Nephron progenitor cell (in vitro differentiated cells): ENCODE data around the gene HPSE2.

ENCODE experiments used
- DNase-seq: peaks from one replicate; pipeline ENCODE4 v3.0.0; 2021
- H3K27ac Mint-ChIP-seq: 2 replicates; pipeline ENCODE4 v1.8.0; 2021; ENCODE audit warnings: mild to moderate bottlenecking, moderate library complexity, mixed read lengths
- H3K27me3 Mint-ChIP-seq: 2 replicates; pipeline ENCODE4 v1.8.0; 2021; ENCODE audit warnings: mild to moderate bottlenecking, low read depth, mixed read lengths; ENCODE audit not compliant: poor library complexity
- H3K36me3 Mint-ChIP-seq: 2 replicates; pipeline ENCODE4 v1.8.0; 2021; ENCODE audit warnings: low read depth, mixed read lengths
- H3K4me1 Mint-ChIP-seq: 2 replicates; pipeline ENCODE4 v1.8.0; 2021; ENCODE audit warnings: mixed read lengths
- H3K4me3 Mint-ChIP-seq: 2 replicates; pipeline ENCODE4 v1.8.0; 2021; ENCODE audit warnings: mild to moderate bottlenecking, moderate library complexity, mixed read lengths
- H3K9me3 Mint-ChIP-seq: 2 replicates; pipeline ENCODE4 v1.8.0; 2021; ENCODE audit warnings: mild to moderate bottlenecking, moderate library complexity, mixed read lengths
- TF ChIP-seq, protein P1 (sequence below): fragments of 200-600 bp; sonication (generic); IDR thresholded peaks from 2 replicates; pipeline ENCODE4 v1.5.0; 2021; ENCODE audit warnings: antibody characterized with exemption

Gene HPSE2

GRCh38 chr10:99085358-99085757 is 150.3 kb downstream of the HPSE2 start:
- H3K4me3 Mint-ChIP-seq = no peak overlapping the region
- H3K27me3 Mint-ChIP-seq = peaks cover 3% of the 10 kb centered on the region
- H3K36me3 Mint-ChIP-seq = peaks cover 5% of the 10 kb centered on the region
- H3K27ac Mint-ChIP-seq = no peak overlapping the region
- peaks cover 11% of the 10 kb centered on the region for H3K9me3 Mint-ChIP-seq
- TF ChIP-seq, protein P1, sequence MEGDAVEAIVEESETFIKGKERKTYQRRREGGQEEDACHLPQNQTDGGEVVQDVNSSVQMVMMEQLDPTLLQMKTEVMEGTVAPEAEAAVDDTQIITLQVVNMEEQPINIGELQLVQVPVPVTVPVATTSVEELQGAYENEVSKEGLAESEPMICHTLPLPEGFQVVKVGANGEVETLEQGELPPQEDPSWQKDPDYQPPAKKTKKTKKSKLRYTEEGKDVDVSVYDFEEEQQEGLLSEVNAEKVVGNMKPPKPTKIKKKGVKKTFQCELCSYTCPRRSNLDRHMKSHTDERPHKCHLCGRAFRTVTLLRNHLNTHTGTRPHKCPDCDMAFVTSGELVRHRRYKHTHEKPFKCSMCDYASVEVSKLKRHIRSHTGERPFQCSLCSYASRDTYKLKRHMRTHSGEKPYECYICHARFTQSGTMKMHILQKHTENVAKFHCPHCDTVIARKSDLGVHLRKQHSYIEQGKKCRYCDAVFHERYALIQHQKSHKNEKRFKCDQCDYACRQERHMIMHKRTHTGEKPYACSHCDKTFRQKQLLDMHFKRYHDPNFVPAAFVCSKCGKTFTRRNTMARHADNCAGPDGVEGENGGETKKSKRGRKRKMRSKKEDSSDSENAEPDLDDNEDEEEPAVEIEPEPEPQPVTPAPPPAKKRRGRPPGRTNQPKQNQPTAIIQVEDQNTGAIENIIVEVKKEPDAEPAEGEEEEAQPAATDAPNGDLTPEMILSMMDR = no peak
- H3K4me1 Mint-ChIP-seq = peaks cover 16% of the 10 kb centered on the region
- DNase-seq = no peak

GRCh38 chr10:99084161-99084560 is 151.5 kb downstream of the HPSE2 start:
- H3K9me3 Mint-ChIP-seq = peaks cover 11% of the 10 kb centered on the region
- no peak for DNase-seq
- peaks cover 3% of the 10 kb centered on the region for H3K27me3 Mint-ChIP-seq
- TF ChIP-seq, protein P1 = no peak
- H3K27ac Mint-ChIP-seq = no peak overlapping the region
- no peak overlapping the region for H3K4me3 Mint-ChIP-seq
- peaks cover 5% of the 10 kb centered on the region for H3K36me3 Mint-ChIP-seq
- H3K4me1 Mint-ChIP-seq = peaks cover 16% of the 10 kb centered on the region

GRCh38 chr10:99080275-99080945 is 155.2 kb downstream of the HPSE2 start:
- DNase-seq = no peak
- TF ChIP-seq, protein P1 = no peak
- H3K36me3 Mint-ChIP-seq = no peaks in the 10 kb centered on the region
- H3K4me3 Mint-ChIP-seq = no peak overlapping the region
- H3K27ac Mint-ChIP-seq = no peak overlapping the region
- no peaks in the 10 kb centered on the region for H3K27me3 Mint-ChIP-seq
- no peaks in the 10 kb centered on the region for H3K9me3 Mint-ChIP-seq
- H3K4me1 Mint-ChIP-seq = peaks cover 16% of the 10 kb centered on the region

GRCh38 chr10:99062591-99062990 is 173.1 kb downstream of the HPSE2 start:
- Mint-ChIP-seq H3K36me3 (no peaks in the 10 kb centered on the region), H3K4me3 (no peak overlapping the region), H3K27ac (no peak overlapping the region), H3K27me3 (peaks cover 5% of the 10 kb centered on the region), H3K9me3 (peaks cover 17% of the 10 kb centered on the region), H3K4me1 (peaks cover 9% of the 10 kb centered on the region)
- no peak for DNase-seq
- TF ChIP-seq, protein P1 = no peak

- peaks cover 15% of the 10 kb centered on the region for H3K9me3 Mint-ChIP-seq
- peaks cover 12% of the 10 kb centered on the region for H3K4me1 Mint-ChIP-seq
- TF ChIP-seq, protein P1 = no peak
- peaks cover 5% of the 10 kb centered on the region for H3K27me3 Mint-ChIP-seq
- H3K36me3 Mint-ChIP-seq = no peaks in the 10 kb centered on the region
- H3K4me3 Mint-ChIP-seq = no peak overlapping the region
- H3K27ac Mint-ChIP-seq = no peak overlapping the region
- DNase-seq = no peak
Observed at GRCh38 chr10:99058762-99059161, 176.9 kb downstream of the HPSE2 start.
